Tongue (tissue), 2 donors: ENCODE measurements around the gene SNPH. TPM values are rescaled to one million over a fixed set of nuclear protein-coding genes. Genes with fewer than 3 reads are reported as not detected.
"Not testable (repeated sequence)": the region's sequence is repeated elsewhere in the genome, so short reads cannot be mapped to it uniquely, and the experiment has no call there.

Source experiments
- DNase-seq: peaks from one replicate; pipeline ENCODE4 v3.0.0-alpha.2; 2015
- total RNA-seq: library from RNA; depleted of rRNA; stranded (reverse); fragments of >200 nt; gene quantifications from one replicate; pipeline ENCODE4 v1.2.3, GENCODE V29; 2014

SNPH gene
- total RNA-seq: 5.7 TPM

- peak; percentile 84 for DNase-seq
These were observed at the start of gene SNPH for GRCh38 chr20:1266167-1266973. TSS of gene SNPH (plus strand) at chr20:1266294. CDS start at chr20:1296240, 29,946 bp downstream.

DNA sequence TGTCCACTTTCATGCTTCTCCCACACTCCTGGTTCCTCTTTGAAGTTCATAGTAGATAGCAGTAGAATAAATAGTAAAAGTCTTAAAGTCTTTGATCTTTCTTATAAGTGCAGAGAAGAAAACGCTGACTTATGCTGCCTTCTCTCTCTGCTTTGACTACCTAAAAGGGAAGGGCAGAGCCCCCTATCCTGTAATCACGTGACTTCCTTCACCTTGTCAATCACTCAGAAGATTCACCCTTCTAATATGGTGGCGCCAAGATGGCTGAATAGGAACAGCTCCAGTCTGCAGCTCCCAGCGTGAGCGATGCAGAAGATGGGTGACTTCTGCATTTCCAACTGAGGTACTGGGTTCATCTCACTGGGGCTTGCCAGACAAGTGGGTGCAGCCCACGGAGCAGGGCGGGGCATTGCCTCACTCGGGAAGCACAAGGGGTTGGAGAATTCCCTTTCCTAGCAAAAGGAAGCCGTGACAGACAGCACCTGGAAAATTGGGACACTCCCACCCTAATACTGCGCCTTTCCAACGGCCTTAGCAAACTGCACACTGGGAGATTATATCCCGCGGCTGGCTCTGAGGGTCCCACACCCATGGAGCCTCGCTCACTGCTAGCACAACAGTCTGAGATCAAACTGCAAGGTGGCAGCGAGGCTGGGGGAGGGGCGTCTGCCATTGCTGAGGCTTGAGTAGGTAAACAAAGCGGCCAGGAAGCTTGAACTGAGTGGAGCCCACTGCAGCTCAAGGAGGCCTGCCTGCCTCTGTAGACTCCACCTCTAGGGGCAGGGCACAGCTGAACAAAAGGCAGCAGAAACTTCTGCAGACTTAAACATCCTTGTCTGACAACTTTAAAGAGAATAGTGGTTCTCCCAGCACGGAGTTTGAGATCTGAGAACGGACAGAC lies 49.3 kb upstream of the SNPH start:
- not testable (repeated sequence) for DNase-seq

DNA sequence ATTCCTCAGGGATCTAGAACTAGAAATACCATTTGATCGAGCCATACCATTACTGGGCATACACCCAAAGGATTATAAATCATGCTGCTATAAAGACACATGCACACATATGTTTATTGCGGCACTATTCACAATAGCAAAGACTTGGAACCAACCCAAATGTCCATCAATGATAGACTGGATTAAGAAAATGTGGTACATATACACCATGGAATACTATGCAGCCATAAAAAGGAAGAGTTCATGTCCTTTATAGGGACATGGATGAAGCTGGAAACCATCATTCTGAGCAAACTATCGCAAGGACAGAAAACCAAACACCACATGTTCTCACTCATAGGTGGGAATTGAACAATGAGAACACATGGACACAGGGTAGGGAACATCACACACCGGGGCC lies 43.3 kb upstream of the SNPH start:
- DNase-seq: not testable (repeated sequence)

DNA sequence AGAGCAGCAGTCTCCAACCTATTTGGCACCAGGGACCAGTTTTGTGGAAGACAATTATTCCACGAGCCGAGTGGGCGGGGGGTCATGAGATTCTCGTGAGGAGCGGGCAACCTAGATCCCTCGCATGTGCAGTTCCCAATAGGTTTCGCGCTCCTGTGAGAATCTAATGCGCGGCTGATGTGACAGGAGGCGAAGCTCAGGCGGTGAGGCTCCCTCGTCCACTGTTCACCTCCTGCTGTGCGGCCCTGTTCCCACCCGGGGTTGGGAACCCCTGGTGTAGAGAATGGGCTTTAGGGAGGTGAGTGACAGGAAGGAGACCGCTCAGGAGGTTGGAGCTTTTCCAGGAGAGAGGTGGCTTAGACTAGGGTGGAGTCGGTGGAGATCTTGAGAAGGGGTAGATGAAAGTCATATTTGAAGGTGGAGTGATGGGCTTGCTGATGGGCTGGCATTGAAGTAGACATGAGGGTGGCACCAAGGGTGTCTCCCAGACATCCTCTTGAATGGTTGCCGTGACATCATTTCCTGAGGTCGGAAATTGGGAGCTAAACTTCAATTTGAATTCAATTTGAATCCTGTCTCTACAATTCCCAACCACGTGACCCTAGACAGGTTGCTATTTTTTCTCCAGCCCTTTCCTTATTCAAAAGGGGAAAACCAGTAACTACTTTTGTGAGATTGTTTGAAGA lies 41.7 kb upstream of the SNPH start:
- no peak for DNase-seq

DNA sequence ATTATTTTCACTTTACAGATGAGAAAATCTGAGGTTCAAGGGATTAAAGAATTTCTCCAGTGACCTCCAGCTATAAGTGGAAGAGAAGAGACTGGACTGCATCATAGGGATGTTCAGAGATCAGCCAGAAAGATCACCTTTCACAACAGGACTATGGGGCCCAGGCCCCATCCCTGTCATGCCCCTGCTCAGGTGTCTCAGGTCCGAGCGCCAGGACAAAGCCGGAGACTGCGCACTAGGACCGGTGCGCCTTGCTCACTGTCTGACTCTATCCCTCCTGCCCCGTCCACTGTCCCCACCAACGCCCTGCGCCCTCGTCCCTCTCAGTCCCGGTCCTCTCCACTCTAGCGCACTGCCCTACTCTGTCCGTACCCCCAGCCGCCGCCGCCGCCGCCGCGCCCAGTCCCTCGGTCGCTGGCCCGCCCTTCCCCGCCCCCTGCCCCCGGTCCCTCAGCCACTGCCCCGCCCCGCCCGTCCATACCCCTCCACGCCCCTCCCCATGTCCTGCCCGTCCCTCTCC lies 40.8 kb upstream of the SNPH start:
- no peak for DNase-seq

DNA sequence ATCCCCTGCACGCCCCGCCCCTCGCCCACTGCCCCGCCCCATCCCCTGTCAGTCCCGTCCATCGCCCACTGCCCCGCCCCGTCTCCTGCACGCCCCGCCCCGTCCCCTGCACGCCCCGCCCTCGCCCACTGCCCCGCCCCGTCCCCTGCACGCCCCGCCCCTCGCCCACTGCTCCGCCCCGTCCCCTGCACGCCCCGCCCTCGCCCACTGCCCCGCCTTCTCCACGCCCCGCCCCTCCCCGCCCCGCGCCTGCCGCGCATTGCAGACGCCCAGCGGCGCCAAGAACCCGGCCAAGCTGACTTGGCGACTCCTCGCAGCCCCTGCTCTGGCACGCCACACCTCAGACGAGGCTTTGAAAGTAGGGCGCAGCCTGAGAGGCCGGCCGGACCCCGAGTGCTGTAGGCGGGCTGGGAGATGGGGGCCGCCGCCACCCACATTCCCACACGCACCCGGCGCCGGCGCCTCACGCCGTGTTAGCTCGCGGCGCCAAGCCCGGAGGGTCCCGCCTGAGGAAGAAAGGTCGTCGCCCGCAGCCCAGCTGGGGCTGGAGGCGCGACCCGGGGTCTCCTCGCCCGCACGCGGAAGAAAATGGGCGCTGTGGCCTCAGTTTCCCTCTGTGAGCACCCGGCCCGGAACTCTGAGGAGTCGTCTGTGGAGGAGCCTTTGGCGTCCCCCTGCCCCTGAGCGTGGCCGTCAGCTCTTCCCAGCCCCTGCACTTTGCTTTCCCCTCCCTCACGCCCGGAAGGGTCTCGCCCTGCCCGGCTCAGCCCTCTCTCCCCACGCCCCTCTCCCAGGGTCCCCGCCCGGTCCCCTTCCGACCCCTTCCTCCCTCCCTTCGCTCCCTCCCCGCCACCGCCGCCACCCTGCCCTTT lies 40.1 kb upstream of the SNPH start, which contains the start of gene RAD21L1:
TSS of gene RAD21L1 (plus strand) at position 262 of the 872 bp plus-strand sequence. CDS start 2,410 bp downstream, outside the sequence.
- DNase-seq: peak; percentile 72

- DNase-seq: no peak
These were observed 36.6 kb upstream of the SNPH start for GRCh38 chr20:1229541-1229940.

- no peak for DNase-seq
These were observed 33.6 kb upstream of the SNPH start for GRCh38 chr20:1232286-1233111.

GRCh38 chr20:1240549-1240948 lies 25.5 kb upstream of the SNPH start:
- DNase-seq: no peak

GRCh38 chr20:1241456-1241855 lies 24.6 kb upstream of the SNPH start:
- no peak for DNase-seq

DNA sequence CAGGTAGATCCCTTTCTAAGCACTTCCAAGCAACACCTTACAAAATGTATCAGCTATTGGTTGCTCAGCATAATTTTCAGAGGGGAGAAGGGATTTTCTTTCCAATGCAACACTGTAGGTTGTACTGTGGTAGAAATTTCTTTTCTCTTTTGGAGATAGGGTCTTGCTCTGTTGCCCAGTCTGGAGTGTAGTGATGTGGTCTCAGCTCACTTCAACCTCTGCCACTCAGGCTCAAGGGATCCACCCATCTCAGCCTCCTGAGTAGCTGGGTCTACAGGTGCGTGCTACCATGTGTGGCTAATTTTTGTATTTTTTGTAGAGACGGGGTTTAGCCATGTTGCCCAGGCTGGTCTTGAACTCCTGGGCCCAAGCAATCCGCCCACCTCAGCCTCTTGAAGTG lies 24.0 kb upstream of the SNPH start:
- no peak for DNase-seq

DNA sequence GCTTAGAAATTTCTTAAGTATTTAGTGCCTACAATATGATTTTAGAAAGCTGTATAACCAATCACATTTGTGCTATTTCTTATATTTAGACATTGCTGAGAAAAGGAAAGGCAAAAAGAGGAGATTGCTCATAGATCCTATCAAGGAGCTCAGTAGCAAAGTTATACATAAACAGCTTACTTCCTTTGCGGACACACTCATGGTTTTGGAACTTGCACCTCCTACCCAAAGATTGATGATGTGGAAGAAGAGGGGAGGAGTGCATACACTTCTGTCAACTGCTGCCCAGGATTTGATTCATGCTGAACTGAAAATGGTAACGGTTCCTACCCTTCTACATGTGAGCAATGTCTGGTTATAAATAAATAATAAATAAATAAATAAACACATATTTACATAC lies 23.6 kb upstream of the SNPH start:
- DNase-seq: no peak

GRCh38 chr20:1245578-1245977 lies 20.5 kb upstream of the SNPH start:
- no peak for DNase-seq

- no peak for DNase-seq
These were observed 18.4 kb upstream of the SNPH start for GRCh38 chr20:1247689-1248088.

DNA sequence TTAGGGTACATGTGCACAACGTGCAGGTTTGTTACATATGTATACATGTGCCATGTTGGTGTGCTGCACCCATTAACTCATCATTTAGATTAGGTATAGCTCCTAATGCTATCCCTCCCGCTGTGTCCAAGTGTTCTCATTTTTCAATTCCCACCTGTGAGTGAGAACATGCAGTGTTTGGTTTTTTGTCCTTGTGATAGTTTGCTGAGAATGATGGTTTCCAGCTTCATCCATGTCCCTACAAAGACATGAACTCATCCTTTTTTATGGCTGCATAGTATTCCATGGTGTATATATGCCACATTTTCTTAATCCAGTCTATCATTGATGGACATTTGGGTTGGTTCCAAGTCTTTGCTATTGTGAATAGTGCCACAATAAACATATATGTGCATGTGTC lies 15.8 kb upstream of the SNPH start:
- not testable (repeated sequence) for DNase-seq

- no peak for DNase-seq
These were observed 13.7 kb upstream of the SNPH start for GRCh38 chr20:1252416-1252815.

- peak; percentile 53 for DNase-seq
These were observed 11.8 kb upstream of the SNPH start for GRCh38 chr20:1254254-1254653.

GRCh38 chr20:1255675-1256074 lies 10.4 kb upstream of the SNPH start:
- no peak for DNase-seq

DNA sequence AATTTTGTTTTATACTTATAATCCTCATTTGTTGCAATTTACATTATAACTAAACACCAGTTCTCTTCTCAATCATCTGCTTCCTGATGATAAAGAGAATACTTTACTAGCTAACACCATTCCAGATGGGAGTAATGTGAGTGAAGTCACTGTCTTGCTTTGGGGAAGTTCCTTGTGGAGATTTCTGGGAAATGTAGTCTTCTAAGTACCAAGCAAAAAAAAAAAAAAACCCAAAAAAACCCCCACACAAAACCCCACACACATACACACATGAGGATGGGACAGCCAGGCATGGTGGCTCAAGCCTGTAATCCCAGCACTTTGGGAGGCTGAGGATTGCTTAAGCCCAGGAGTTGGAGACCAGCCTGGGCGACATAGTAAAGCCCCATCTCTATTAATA lies 2.2 kb upstream of the SNPH start:
- no peak for DNase-seq

DNA sequence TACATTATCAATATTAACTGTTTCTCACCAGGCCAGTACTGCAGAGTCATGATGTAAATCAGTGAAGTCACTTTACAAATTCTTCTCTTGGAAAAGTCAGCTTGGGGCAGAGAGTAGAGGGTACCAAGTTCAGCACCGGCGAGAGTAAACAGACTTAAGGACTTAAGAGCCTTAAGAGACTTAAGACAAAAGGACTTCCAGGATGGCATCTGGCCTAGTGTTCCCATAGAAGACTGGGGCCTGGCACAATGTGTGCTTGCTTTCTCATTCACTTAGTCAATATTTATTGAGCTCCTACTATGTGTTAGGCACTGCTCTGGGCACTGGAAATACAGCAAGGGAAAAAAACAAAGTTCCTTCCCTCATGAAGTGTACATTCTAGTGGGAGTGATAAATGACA lies 1.4 kb upstream of the SNPH start:
- no peak for DNase-seq
